ENCODE measurements around the gene ARHGEF7. TPM values are rescaled to one million over a fixed set of nuclear protein-coding genes. Genes with fewer than 3 reads are reported as not detected.

ARHGEF7 gene
- total and polyA plus RNA-seq, 2 experiments from 2014 or later: 23.6 to 58.9 TPM

- ATAC-seq: no peak
- H3K4me1 ChIP-seq (ENCODE audit: insufficient read depth): no peaks in the 10 kb centered on the region
Observed at GRCh38 chr13:111343186-111343805, 228.2 kb downstream of the ARHGEF7 start.

More at GRCh38 chr13:111343186-111343805, 228.2 kb downstream of the ARHGEF7 start:
- Mint-ChIP-seq H3K4me1 (peaks cover 13% of the 10 kb centered on the region), H3K36me3 (ENCODE audit: low read depth) (no peaks in the 10 kb centered on the region), H3K27me3 (ENCODE audit: insufficient read depth, low read depth, poor library complexity) (peaks cover 4% of the 10 kb centered on the region), H3K27ac (no peak overlapping the region), H3K4me3 (no peak overlapping the region), H3K9me3 (0 out of 3 replicates have a peak, but pooled peaks cover under 1% of the 10 kb centered on the region)
- Histone ChIP-seq H3K79me2 (replicated peaks; ENCODE audit: insufficient read depth) (no peaks in the 10 kb centered on the region), H2AFZ (no peak overlapping the region), H3F3A (replicated peaks; ENCODE audit: low read depth) (no peaks in the 10 kb centered on the region), H4K20me1 (replicated peaks; ENCODE audit: insufficient read depth) (no peaks in the 10 kb centered on the region), H3K27me3 (ENCODE audit: insufficient read depth) (no peaks in the 10 kb centered on the region), H3K36me3 (ENCODE audit: insufficient read depth) (no peaks in the 10 kb centered on the region), H3K27ac (ENCODE audit: low read depth) (no peak overlapping the region), H3K9me2 (ENCODE audit: insufficient read depth) (no peaks in the 10 kb centered on the region), H3K4me3 (no peak overlapping the region), H3K4me2 (no peak overlapping the region)
- no peak for TF ChIP-seq ZNF462 (CRISPR knock-in tag; IDR thresholded peaks at IDR 0.05)
- TF ChIP-seq POLR2AphosphoS5 (IDR thresholded peaks at IDR 0.05; ENCODE audit: low read depth): no peak
- no peak for TF ChIP-seq STAT1 (IDR thresholded peaks at IDR 0.05; ENCODE audit: unreplicated experiment)
- no peak for TF ChIP-seq CTCF (conservative IDR thresholded peaks at IDR 0.05; ENCODE audit: low read depth in 2 of 2)
- no peak for TF ChIP-seq ZNF331 (CRISPR knock-in tag; IDR thresholded peaks at IDR 0.05; ENCODE audit: low read depth)
- TF ChIP-seq NANOG (IDR thresholded peaks at IDR 0.05; ENCODE audit: borderline replicate concordance): no peak
- TF ChIP-seq REST (IDR thresholded peaks at IDR 0.05; ENCODE audit: unreplicated experiment): no peak
- no peak for TF ChIP-seq JUNB (IDR thresholded peaks at IDR 0.05; ENCODE audit: unreplicated experiment)
- no peak for TF ChIP-seq ZNF114 (CRISPR knock-in tag; IDR thresholded peaks at IDR 0.05)
- TF ChIP-seq EZH2phosphoT487 (IDR thresholded peaks at IDR 0.05; ENCODE audit: unreplicated experiment): no peak
- TF ChIP-seq ETS1 (IDR thresholded peaks at IDR 0.05): no peak
- no peak for TF ChIP-seq CREB1 (CRISPR knock-in tag; IDR thresholded peaks at IDR 0.05; ENCODE audit: low read depth)
- DNase-seq (ENCODE audit: low spot score): no peak

Data from GM23338 (cell line).